ENCODE results near the gene ITGA7. TPM values are rescaled to one million over a fixed set of nuclear protein-coding genes. Genes with fewer than 3 reads are reported as not detected.

The ITGA7 gene
- total RNA-seq, 2 donors from 2014 or later: 6.6 to 8.9 TPM

GRCh38 chr12:55728186-55728938, 20.7 kb upstream of the ITGA7 start:
- Mint-ChIP-seq H3K4me3 (peak overlapping the region; percentile 68 to 88), H3K36me3 (ENCODE audit: insufficient read depth in 2 of 2) (peaks cover 0 to 2% of the 10 kb centered on the region in 2 donors), H3K4me1 (ENCODE audit: low read depth) (peaks cover 36% of the 10 kb centered on the region), H3K27ac (no peak overlapping the region), H3K27me3 (ENCODE audit: low read depth) (no peaks in the 10 kb centered on the region), H3K9me3 (no peaks in the 10 kb centered on the region)
- ATAC-seq (replicated peaks in 1 of 2) (peak in 1 of 2 donors; percentile 5), DNase-seq (no peak)

- Mint-ChIP-seq H3K27ac (peak overlapping the region; percentile 13), H3K4me1 (ENCODE audit: low read depth) (peaks cover 36% of the 10 kb centered on the region), H3K27me3 (ENCODE audit: low read depth) (no peaks in the 10 kb centered on the region), H3K4me3 (peak overlapping the region; percentile 68 to 88), H3K36me3 (ENCODE audit: insufficient read depth in 2 of 2) (peaks cover 0 to 2% of the 10 kb centered on the region in 2 donors), H3K9me3 (no peaks in the 10 kb centered on the region)
- ATAC-seq (replicated peaks in 1 of 2): no peak
- DNase-seq: no peak
These were observed 20.0 kb upstream of the ITGA7 start for GRCh38 chr12:55727643-55728185.

GRCh38 chr12:55726971-55727370, 19.3 kb upstream of the ITGA7 start:
- Mint-ChIP-seq H3K4me1 (ENCODE audit: low read depth) (peaks cover 36% of the 10 kb centered on the region), H3K4me3 (peak overlapping the region; percentile 68 to 88), H3K27ac (peak overlapping the region; percentile 74), H3K27me3 (ENCODE audit: low read depth) (no peaks in the 10 kb centered on the region), H3K9me3 (no peaks in the 10 kb centered on the region), H3K36me3 (ENCODE audit: insufficient read depth in 2 of 2) (peaks cover 0 to 2% of the 10 kb centered on the region in 2 donors)
- DNase-seq: no peak
- no peak for ATAC-seq (replicated peaks in 1 of 2)

GRCh38 chr12:55725556-55725955, 17.9 kb upstream of the ITGA7 start:
- H3K27me3 Mint-ChIP-seq (ENCODE audit: low read depth): no peaks in the 10 kb centered on the region
- peaks cover 0 to 2% of the 10 kb centered on the region in 2 donors for H3K36me3 Mint-ChIP-seq (ENCODE audit: insufficient read depth in 2 of 2)
- no peak for ATAC-seq (replicated peaks in 1 of 2)
- H3K27ac Mint-ChIP-seq: no peak overlapping the region
- no peak for DNase-seq
- H3K4me3 Mint-ChIP-seq: no peak overlapping the region
- no peaks in the 10 kb centered on the region for H3K9me3 Mint-ChIP-seq
- H3K4me1 Mint-ChIP-seq (ENCODE audit: low read depth): peaks cover 33% of the 10 kb centered on the region

GRCh38 chr12:55724940-55725309, 17.2 kb upstream of the ITGA7 start:
- H3K27me3 Mint-ChIP-seq (ENCODE audit: low read depth): no peaks in the 10 kb centered on the region
- peaks cover 26% of the 10 kb centered on the region for H3K4me1 Mint-ChIP-seq (ENCODE audit: low read depth)
- no peak overlapping the region for H3K4me3 Mint-ChIP-seq
- ATAC-seq (replicated peaks in 1 of 2) (no peak), DNase-seq (no peak)
- H3K36me3 Mint-ChIP-seq (ENCODE audit: insufficient read depth in 2 of 2): peaks cover 0 to 2% of the 10 kb centered on the region in 2 donors
- peak overlapping the region; percentile 27 for H3K27ac Mint-ChIP-seq
- H3K9me3 Mint-ChIP-seq: no peaks in the 10 kb centered on the region

GRCh38 chr12:55724226-55724939, 16.7 kb upstream of the ITGA7 start:
- Mint-ChIP-seq H3K27ac (peak overlapping the region; percentile 27), H3K27me3 (ENCODE audit: low read depth) (no peaks in the 10 kb centered on the region), H3K4me1 (ENCODE audit: low read depth) (peaks cover 21% of the 10 kb centered on the region), H3K36me3 (ENCODE audit: insufficient read depth in 2 of 2) (peaks cover 0 to 2% of the 10 kb centered on the region in 2 donors), H3K9me3 (no peaks in the 10 kb centered on the region), H3K4me3 (no peak overlapping the region)
- peak; percentile 27 to 30 for ATAC-seq (replicated peaks in 1 of 2)
- DNase-seq: peak; percentile 73 to 74

GRCh38 chr12:55723516-55724225, 16.0 kb upstream of the ITGA7 start:
- Mint-ChIP-seq H3K36me3 (ENCODE audit: insufficient read depth in 2 of 2) (peaks cover 0 to 2% of the 10 kb centered on the region in 2 donors), H3K27ac (no peak overlapping the region), H3K27me3 (ENCODE audit: low read depth) (no peaks in the 10 kb centered on the region), H3K4me3 (no peak overlapping the region), H3K4me1 (ENCODE audit: low read depth) (peaks cover 24% of the 10 kb centered on the region), H3K9me3 (no peaks in the 10 kb centered on the region)
- DNase-seq: no peak
- no peak for ATAC-seq (replicated peaks in 1 of 2)

GRCh38 chr12:55722948-55723347, 15.2 kb upstream of the ITGA7 start:
- Mint-ChIP-seq H3K4me3 (no peak overlapping the region), H3K27ac (no peak overlapping the region), H3K27me3 (ENCODE audit: low read depth) (no peaks in the 10 kb centered on the region), H3K9me3 (no peaks in the 10 kb centered on the region), H3K4me1 (ENCODE audit: low read depth) (peaks cover 31% of the 10 kb centered on the region), H3K36me3 (ENCODE audit: insufficient read depth in 2 of 2) (peaks cover 0 to 2% of the 10 kb centered on the region in 2 donors)
- DNase-seq (no peak), ATAC-seq (replicated peaks in 1 of 2) (no peak)

GRCh38 chr12:55721601-55722213, 14.0 kb upstream of the ITGA7 start:
- H3K4me1 Mint-ChIP-seq (ENCODE audit: low read depth): peaks cover 32% of the 10 kb centered on the region
- H3K27ac Mint-ChIP-seq: no peak overlapping the region
- no peak overlapping the region for H3K4me3 Mint-ChIP-seq
- no peaks in the 10 kb centered on the region for H3K27me3 Mint-ChIP-seq (ENCODE audit: low read depth)
- DNase-seq (no peak), ATAC-seq (replicated peaks in 1 of 2) (no peak)
- H3K36me3 Mint-ChIP-seq (ENCODE audit: insufficient read depth in 2 of 2): peaks cover 0 to 2% of the 10 kb centered on the region in 2 donors
- H3K9me3 Mint-ChIP-seq: no peaks in the 10 kb centered on the region

- Mint-ChIP-seq H3K36me3 (ENCODE audit: insufficient read depth in 2 of 2) (peaks cover 0 to 1% of the 10 kb centered on the region in 2 donors), H3K9me3 (no peaks in the 10 kb centered on the region), H3K27me3 (ENCODE audit: low read depth) (no peaks in the 10 kb centered on the region), H3K4me1 (ENCODE audit: low read depth) (peaks cover 25% of the 10 kb centered on the region), H3K4me3 (no peak overlapping the region), H3K27ac (no peak overlapping the region)
- ATAC-seq (replicated peaks in 1 of 2) (no peak), DNase-seq (no peak)
These were observed 13.3 kb upstream of the ITGA7 start for GRCh38 chr12:55720894-55721444.

- ATAC-seq (replicated peaks in 1 of 2) (no peak), DNase-seq (no peak)
- H3K27ac Mint-ChIP-seq: no peak within 1 kb of the TSS
- H3K4me1 Mint-ChIP-seq (ENCODE audit: low read depth): peaks cover 34% of the 10 kb centered on the region
- H3K27me3 Mint-ChIP-seq (ENCODE audit: low read depth): no peaks in the 10 kb centered on the region
- H3K4me3 Mint-ChIP-seq: no peak within 1 kb of the TSS
- no peaks in the 10 kb centered on the region for H3K9me3 Mint-ChIP-seq
- no peaks in the 10 kb centered on the region for H3K36me3 Mint-ChIP-seq (ENCODE audit: insufficient read depth in 2 of 2)
These were observed 12.4 kb upstream of the ITGA7 start, which contains the start of gene RDH5 for GRCh38 chr12:55720071-55720564. RDH5 (plus strand) TSS chr12:55720393; CDS start chr12:55721185, 792 bp downstream.

- H3K4me1 Mint-ChIP-seq (ENCODE audit: low read depth): peaks cover 36% of the 10 kb centered on the region
- H3K4me3 Mint-ChIP-seq: no peak overlapping the region
- H3K27ac Mint-ChIP-seq: no peak overlapping the region
- no peaks in the 10 kb centered on the region for H3K27me3 Mint-ChIP-seq (ENCODE audit: low read depth)
- H3K36me3 Mint-ChIP-seq (ENCODE audit: insufficient read depth in 2 of 2): no peaks in the 10 kb centered on the region
- H3K9me3 Mint-ChIP-seq: no peaks in the 10 kb centered on the region
- no peak for ATAC-seq (replicated peaks in 1 of 2)
- no peak for DNase-seq
These were observed 11.7 kb upstream of the ITGA7 start for GRCh38 chr12:55719371-55719770.
